HG02943 (cell line): ENCODE results near the gene OR2D3.
"Not testable (repeated sequence)": the region's sequence is repeated elsewhere in the genome, so short reads cannot be mapped to it uniquely, and the experiment has no call there.

Experiments used
- ATAC-seq: cut with Tn5 transposase; IDR thresholded peaks from one replicate; pipeline ENCODE4 v1.9.1; 2021; ENCODE audit warnings: mild to moderate bottlenecking, low read depth, moderate library complexity; ENCODE audit not compliant: unreplicated experiment

The OR2D3 gene

GRCh38 chr11:6927030-6927617 is 6.3 kb downstream of the OR2D3 start:
- peak; percentile 47 for ATAC-seq

GRCh38 chr11:6928916-6929315 is 8.1 kb downstream of the OR2D3 start:
- no peak for ATAC-seq

- ATAC-seq = no peak
Observed at GRCh38 chr11:6931146-6931713, 10.4 kb downstream of the OR2D3 start.

GRCh38 chr11:6932145-6932544 is 11.3 kb downstream of the OR2D3 start:
- ATAC-seq = no peak

- no peak for ATAC-seq
Observed at GRCh38 chr11:6941970-6942369, 21.2 kb downstream of the OR2D3 start.

GRCh38 chr11:6943131-6943530 is 22.3 kb downstream of the OR2D3 start:
- no peak for ATAC-seq

GRCh38 chr11:6954248-6954647 is 33.4 kb downstream of the OR2D3 start:
- ATAC-seq = not testable (repeated sequence)

GRCh38 chr11:6962141-6962540 is 41.3 kb downstream of the OR2D3 start:
- ATAC-seq = no peak

GRCh38 chr11:6962673-6963072 is 41.9 kb downstream of the OR2D3 start:
- no peak for ATAC-seq

GRCh38 chr11:6968816-6969215 is 48.0 kb downstream of the OR2D3 start:
- ATAC-seq = no peak

- ATAC-seq = not testable (repeated sequence)
Observed at GRCh38 chr11:6969854-6970253, 49.1 kb downstream of the OR2D3 start.
